Measurements from ENCODE around the gene MED1. TPM values are rescaled to one million over a fixed set of nuclear protein-coding genes. Genes with fewer than 3 reads are reported as not detected.
A peak's percentile ranks its signal among the peaks of the same experiment; 100 is the strongest.
"Not testable (repeated sequence)": the region's sequence is repeated elsewhere in the genome, so short reads cannot be mapped to it uniquely, and the experiment has no call there.

Gene MED1
- total RNA-seq = 21.6 and 25.0 TPM in 2 replicates

GRCh38 chr17:39450847-39451581, at the start of gene MED1:
Gene MED1 (minus strand): TSS chr17:39451263. CDS start chr17:39451062, 201 bp downstream.
- H3K27me3 ChIP-seq (ENCODE audit: control insufficient read depth, insufficient read depth, low read length) = no peaks in the 10 kb centered on the region
- peak within 1 kb of the TSS; percentile 75 for H3K4me3 ChIP-seq (ENCODE audit: low read depth, low read length)
- peak; percentile 95 for DNase-seq (ENCODE audit: low read depth)
- no peak for FAIRE-seq
- peaks cover 5% of the 10 kb centered on the region for H3K36me3 ChIP-seq (ENCODE audit: control insufficient read depth, insufficient read depth, low read length)
- TF ChIP-seq, protein P1, sequence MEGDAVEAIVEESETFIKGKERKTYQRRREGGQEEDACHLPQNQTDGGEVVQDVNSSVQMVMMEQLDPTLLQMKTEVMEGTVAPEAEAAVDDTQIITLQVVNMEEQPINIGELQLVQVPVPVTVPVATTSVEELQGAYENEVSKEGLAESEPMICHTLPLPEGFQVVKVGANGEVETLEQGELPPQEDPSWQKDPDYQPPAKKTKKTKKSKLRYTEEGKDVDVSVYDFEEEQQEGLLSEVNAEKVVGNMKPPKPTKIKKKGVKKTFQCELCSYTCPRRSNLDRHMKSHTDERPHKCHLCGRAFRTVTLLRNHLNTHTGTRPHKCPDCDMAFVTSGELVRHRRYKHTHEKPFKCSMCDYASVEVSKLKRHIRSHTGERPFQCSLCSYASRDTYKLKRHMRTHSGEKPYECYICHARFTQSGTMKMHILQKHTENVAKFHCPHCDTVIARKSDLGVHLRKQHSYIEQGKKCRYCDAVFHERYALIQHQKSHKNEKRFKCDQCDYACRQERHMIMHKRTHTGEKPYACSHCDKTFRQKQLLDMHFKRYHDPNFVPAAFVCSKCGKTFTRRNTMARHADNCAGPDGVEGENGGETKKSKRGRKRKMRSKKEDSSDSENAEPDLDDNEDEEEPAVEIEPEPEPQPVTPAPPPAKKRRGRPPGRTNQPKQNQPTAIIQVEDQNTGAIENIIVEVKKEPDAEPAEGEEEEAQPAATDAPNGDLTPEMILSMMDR (IDR thresholded peaks at IDR 0.05; ENCODE audit: insufficient read depth, low read length, severe bottlenecking) = no peak

GRCh38 chr17:39496921-39497320, 45.9 kb upstream of the MED1 start:
- peaks cover 14% of the 10 kb centered on the region for H3K36me3 ChIP-seq (ENCODE audit: control insufficient read depth, insufficient read depth, low read length)
- not testable (repeated sequence) for H3K27me3 ChIP-seq (ENCODE audit: control insufficient read depth, insufficient read depth, low read length); H3K4me3 ChIP-seq (ENCODE audit: low read depth, low read length); FAIRE-seq; DNase-seq (ENCODE audit: low read depth)

DNA sequence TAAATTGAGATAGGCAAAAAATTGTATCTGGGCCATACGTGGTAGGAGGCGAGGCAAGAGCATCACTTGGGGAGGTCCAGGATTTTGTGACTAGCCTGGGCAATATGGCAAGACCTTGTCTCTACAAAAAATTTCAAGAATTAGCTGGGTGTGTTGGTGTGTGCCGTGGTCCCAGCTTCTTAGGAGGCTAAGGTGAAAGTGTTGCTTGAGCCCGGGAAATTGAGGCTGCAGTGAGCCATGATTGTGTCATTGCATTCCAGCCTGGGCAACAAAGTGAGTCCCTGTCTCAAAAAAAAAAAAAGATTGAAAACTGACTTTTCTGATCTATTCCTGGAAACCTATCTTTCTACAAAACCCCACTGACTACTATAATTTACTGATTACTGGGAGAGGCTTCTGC, 36.9 kb upstream of the MED1 start:
- peaks cover 10% of the 10 kb centered on the region for H3K36me3 ChIP-seq (ENCODE audit: control insufficient read depth, insufficient read depth, low read length)

DNA sequence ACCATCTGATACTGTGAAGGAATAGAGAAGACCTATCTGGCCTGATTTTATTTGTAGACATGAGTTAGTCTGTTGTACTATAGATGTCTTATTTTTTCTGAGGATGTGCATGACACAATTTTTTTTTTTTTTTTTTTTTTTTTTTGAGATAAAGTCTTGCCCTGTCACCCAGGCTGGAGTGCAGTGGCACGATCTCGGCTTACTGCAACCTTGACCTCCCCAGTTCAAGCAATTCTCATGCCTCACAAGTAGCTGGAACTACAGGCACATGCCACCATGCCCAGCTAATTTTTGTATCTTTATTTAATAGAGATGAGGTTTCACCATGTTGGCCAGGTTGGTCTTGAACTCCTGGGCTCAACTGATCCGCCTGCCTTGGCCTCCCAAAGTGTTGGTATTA, 36.4 kb upstream of the MED1 start:
- DNase-seq (ENCODE audit: low read depth); H3K36me3 ChIP-seq (ENCODE audit: control insufficient read depth, insufficient read depth, low read length); H3K4me3 ChIP-seq (ENCODE audit: low read depth, low read length); H3K27me3 ChIP-seq (ENCODE audit: control insufficient read depth, insufficient read depth, low read length); FAIRE-seq: not testable (repeated sequence)

More for the DNA sequence above, 36.9 kb upstream of the MED1 start:
- FAIRE-seq (no peak), DNase-seq (ENCODE audit: low read depth) (peak; percentile 30)
- TF ChIP-seq, protein P1 (IDR thresholded peaks at IDR 0.05; ENCODE audit: insufficient read depth, low read length, severe bottlenecking) = no peak
- Histone ChIP-seq H3K27me3 (ENCODE audit: control insufficient read depth, insufficient read depth, low read length) (no peaks in the 10 kb centered on the region), H3K4me3 (ENCODE audit: low read depth, low read length) (no peak overlapping the region)

DNA sequence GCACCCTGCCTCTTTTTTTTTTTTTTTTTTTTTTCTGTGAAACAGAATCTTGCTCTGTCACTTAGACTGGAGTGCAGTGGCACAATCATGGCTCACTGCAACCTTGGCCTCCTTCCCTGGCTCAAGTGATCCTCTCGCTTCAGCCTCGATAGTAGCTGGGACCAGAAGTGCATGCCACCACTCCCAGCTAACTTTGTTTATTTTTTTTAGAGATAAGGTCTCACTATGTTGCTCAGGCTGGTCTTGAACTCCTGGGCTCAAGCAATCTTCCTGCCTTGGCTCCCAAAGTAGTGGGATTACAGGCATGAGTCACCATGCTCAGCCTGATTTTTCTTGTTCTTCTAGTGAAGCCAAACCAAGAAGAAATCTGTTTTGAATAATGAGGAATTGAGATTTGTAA, 35.2 kb upstream of the MED1 start:
- Histone ChIP-seq H3K4me3 (ENCODE audit: low read depth, low read length) (no peak overlapping the region), H3K27me3 (ENCODE audit: control insufficient read depth, insufficient read depth, low read length) (no peaks in the 10 kb centered on the region), H3K36me3 (ENCODE audit: control insufficient read depth, insufficient read depth, low read length) (peaks cover 8% of the 10 kb centered on the region)
- FAIRE-seq (no peak), DNase-seq (ENCODE audit: low read depth) (peak; percentile 26)
- TF ChIP-seq, protein P1 (IDR thresholded peaks at IDR 0.05; ENCODE audit: insufficient read depth, low read length, severe bottlenecking) = no peak

GRCh38 chr17:39485555-39485954, 34.5 kb upstream of the MED1 start:
- FAIRE-seq (no peak), DNase-seq (ENCODE audit: low read depth) (peak; percentile 95)
- no peak overlapping the region for H3K4me3 ChIP-seq (ENCODE audit: low read depth, low read length)
- H3K27me3 ChIP-seq (ENCODE audit: control insufficient read depth, insufficient read depth, low read length) = no peaks in the 10 kb centered on the region
- TF ChIP-seq, protein P1 (IDR thresholded peaks at IDR 0.05; ENCODE audit: insufficient read depth, low read length, severe bottlenecking) = no peak
- H3K36me3 ChIP-seq (ENCODE audit: control insufficient read depth, insufficient read depth, low read length) = peaks cover 6% of the 10 kb centered on the region

DNA sequence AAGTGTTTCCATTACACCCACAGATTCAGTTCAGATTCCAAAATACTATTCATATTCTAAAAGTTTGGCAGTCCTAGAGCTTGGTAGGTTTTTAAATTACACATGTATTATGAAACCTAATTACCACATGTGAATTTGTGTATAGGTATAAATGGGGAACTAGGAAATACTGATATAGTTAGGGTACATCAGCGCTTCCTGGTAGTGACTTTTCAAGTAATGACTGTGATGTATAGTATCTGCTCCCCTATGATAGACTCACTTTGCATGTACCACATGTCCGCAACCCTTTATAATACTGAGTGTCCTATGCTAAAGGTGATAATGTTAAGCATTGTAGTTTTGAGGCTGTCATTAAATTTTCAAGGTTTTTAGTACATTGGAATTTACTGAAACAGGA, 33.1 kb upstream of the MED1 start:
- FAIRE-seq (no peak), DNase-seq (ENCODE audit: low read depth) (no peak)
- TF ChIP-seq, protein P1 (IDR thresholded peaks at IDR 0.05; ENCODE audit: insufficient read depth, low read length, severe bottlenecking) = no peak
- Histone ChIP-seq H3K4me3 (ENCODE audit: low read depth, low read length) (no peak overlapping the region), H3K27me3 (ENCODE audit: control insufficient read depth, insufficient read depth, low read length) (no peaks in the 10 kb centered on the region), H3K36me3 (ENCODE audit: control insufficient read depth, insufficient read depth, low read length) (peaks cover 4% of the 10 kb centered on the region)

All from bronchial epithelial cell (primary cell).